ENCODE data around the gene KAZN.

Gene KAZN

DNA sequence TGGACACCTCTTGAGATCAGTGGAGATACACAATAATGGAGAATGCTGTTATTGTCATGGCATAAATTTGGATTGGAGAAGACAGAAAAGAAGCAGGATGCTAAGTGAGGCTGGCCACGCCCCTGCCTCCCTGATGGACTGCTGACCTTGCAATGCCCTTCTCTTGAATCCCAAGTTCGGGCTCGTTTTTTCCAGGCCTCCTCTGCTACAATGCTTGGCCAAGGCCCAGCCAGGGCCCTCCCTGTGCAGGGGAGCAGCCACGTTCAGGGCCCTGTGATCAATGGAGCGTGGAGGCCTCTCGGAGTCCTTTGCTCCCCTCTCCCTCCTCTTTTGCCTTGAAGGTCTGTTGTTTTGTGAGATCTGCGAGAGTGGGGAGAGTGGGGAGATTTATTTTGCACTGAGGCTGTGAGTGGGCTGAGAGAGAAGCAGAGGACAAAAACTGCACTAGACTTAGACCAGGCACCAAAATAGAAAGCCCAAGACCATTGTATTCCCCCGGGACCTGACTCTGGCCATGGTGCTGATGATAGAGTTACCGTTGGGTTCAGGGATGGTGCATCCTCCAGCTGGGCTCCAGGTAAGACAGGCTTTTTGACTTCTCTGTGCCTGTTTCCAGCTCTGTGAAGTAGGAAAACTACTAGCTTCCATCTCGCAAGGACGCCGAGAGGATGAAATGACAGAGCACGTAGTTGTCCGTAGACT is 268.6 kb downstream of the KAZN start:
- no peak for TF ChIP-seq CTCF (conservative IDR thresholded peaks at IDR 0.05; ENCODE audit: low read length)
- H3K4me3 ChIP-seq (ENCODE audit: low read length), result no peak overlapping the region
- DNase-seq (ENCODE audit: low read depth), result no peak

GRCh38 chr1:14869187-14869586 is 270.7 kb downstream of the KAZN start:
- TF ChIP-seq CTCF (conservative IDR thresholded peaks at IDR 0.05; ENCODE audit: low read length), result no peak
- no peak overlapping the region for H3K4me3 ChIP-seq (ENCODE audit: low read length)
- DNase-seq (ENCODE audit: low read depth), result no peak

DNA sequence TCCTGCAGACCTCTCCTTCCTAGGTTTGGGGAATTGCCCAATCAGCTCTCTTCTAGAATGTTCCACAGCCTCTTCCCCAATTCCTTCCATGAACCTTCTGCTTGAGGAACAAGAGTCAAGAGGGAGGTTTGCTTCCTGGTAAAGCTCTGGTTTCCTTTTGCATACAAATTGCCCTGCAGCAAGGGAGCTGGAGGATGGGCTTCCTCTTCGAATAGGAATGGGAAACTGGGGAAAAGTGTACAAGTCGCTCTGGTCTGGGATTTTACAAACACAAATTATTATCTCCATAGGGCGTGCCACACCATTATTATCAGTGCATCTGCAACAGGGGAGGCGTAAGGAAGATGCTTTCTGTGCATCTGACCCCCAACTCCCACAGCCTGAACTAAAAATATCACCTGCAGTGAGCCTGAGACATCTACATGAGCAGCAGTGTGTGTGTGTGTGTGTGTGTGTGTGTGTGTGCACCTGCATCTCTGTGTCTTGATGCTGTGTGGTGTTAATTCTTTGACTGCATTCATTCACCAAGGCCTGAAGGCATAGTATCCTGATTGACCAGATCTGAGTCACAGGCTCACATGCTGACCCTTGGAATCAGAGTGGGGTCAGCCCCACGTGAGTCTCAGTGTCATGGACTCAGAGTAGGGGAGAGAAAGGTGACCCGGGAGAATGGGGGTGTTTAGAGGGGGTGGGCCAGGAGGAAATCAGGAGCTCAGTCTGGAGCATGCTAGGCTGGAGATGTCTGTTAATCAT is 272.9 kb downstream of the KAZN start:
- DNase-seq (ENCODE audit: low read depth), result no peak
- TF ChIP-seq CTCF (conservative IDR thresholded peaks at IDR 0.05; ENCODE audit: low read length), result no peak
- no peak overlapping the region for H3K4me3 ChIP-seq (ENCODE audit: low read length)

GRCh38 chr1:14872762-14873161 is 274.3 kb downstream of the KAZN start:
- DNase-seq (ENCODE audit: low read depth), result no peak
- no peak for TF ChIP-seq CTCF (conservative IDR thresholded peaks at IDR 0.05; ENCODE audit: low read length)
- no peak overlapping the region for H3K4me3 ChIP-seq (ENCODE audit: low read length)

GRCh38 chr1:14873677-14874076 is 275.2 kb downstream of the KAZN start:
- no peak overlapping the region for H3K4me3 ChIP-seq (ENCODE audit: low read length)
- no peak for TF ChIP-seq CTCF (conservative IDR thresholded peaks at IDR 0.05; ENCODE audit: low read length)
- DNase-seq (ENCODE audit: low read depth), result no peak

DNA sequence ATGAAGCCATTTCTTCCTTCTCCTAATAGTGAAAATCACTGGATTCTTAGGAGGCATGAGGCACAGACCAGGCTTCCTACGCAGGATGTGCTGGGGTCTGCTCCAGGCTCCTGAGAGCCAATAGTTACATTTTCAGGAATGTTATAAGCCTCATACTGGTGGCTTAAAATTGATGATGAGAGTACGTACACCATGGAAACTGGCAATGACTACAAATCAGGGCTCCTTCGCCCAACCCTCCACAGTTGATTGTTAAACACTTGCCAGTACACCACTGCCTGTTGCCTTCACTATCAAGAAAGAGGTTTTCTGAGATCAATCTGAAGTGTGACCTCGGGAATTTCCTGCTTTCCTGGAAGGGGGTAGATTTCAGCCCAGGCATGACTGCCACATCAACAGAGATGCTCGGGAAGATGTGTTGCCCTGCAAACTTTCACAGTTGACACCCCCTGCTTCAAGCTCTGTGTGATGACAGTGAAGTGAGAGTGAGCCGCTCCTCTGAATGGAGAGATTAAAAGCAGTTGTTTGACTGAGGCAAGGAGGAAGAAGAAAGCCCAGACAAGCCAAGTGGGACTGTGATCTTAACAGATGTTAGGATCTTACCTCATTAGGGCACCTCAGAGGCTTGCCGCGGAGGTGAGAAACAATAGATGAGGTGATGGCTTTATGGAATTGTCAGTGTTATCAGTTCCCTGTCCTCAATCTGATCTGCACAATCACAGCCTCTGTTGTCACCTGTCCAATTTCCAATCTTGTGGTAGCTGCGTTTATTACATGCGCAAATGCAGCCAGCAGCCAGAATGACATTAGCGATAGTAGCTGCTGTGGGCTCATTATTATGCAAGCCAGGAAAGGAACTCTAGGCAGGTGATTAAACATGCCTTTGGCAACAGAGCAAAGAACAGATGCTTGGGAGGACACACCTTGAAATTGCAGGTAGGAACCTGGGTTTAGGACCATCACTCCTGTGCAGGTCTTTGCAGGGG is 277.3 kb downstream of the KAZN start:
- DNase-seq (ENCODE audit: low read depth), result no peak
- TF ChIP-seq CTCF (conservative IDR thresholded peaks at IDR 0.05; ENCODE audit: low read length), result no peak
- H3K4me3 ChIP-seq (ENCODE audit: low read length), result no peak overlapping the region
